ENCODE results near the gene IFT88. TPM values are rescaled to one million over a fixed set of nuclear protein-coding genes. Genes with fewer than 3 reads are reported as not detected.

IFT88 gene
- total RNA-seq, 1 donor from 2014 or later, result 17.3 TPM

- DNase-seq, result no peak
- Mint-ChIP-seq H3K27ac (no peak overlapping the region), H3K4me1 (no peaks in the 10 kb centered on the region), H3K4me3 (no peak overlapping the region), H3K27me3 (peaks cover 2% of the 10 kb centered on the region), H3K36me3 (ENCODE audit: low read depth) (peaks cover 8% of the 10 kb centered on the region), H3K9me3 (no peaks in the 10 kb centered on the region)
- intact Hi-C loops (cut with micrococcal nuclease), result no loop called here
- CTCF ChIA-PET, result no interaction called here
- POLR2A ChIA-PET, result no interaction called here
- TF ChIP-seq, protein P1, sequence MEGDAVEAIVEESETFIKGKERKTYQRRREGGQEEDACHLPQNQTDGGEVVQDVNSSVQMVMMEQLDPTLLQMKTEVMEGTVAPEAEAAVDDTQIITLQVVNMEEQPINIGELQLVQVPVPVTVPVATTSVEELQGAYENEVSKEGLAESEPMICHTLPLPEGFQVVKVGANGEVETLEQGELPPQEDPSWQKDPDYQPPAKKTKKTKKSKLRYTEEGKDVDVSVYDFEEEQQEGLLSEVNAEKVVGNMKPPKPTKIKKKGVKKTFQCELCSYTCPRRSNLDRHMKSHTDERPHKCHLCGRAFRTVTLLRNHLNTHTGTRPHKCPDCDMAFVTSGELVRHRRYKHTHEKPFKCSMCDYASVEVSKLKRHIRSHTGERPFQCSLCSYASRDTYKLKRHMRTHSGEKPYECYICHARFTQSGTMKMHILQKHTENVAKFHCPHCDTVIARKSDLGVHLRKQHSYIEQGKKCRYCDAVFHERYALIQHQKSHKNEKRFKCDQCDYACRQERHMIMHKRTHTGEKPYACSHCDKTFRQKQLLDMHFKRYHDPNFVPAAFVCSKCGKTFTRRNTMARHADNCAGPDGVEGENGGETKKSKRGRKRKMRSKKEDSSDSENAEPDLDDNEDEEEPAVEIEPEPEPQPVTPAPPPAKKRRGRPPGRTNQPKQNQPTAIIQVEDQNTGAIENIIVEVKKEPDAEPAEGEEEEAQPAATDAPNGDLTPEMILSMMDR (IDR thresholded peaks at IDR 0.05), result no peak
- ATAC-seq (ENCODE audit: low read depth), result no peak
Measured at GRCh38 chr13:20727856-20728255, 160.9 kb downstream of the IFT88 start.

DNA sequence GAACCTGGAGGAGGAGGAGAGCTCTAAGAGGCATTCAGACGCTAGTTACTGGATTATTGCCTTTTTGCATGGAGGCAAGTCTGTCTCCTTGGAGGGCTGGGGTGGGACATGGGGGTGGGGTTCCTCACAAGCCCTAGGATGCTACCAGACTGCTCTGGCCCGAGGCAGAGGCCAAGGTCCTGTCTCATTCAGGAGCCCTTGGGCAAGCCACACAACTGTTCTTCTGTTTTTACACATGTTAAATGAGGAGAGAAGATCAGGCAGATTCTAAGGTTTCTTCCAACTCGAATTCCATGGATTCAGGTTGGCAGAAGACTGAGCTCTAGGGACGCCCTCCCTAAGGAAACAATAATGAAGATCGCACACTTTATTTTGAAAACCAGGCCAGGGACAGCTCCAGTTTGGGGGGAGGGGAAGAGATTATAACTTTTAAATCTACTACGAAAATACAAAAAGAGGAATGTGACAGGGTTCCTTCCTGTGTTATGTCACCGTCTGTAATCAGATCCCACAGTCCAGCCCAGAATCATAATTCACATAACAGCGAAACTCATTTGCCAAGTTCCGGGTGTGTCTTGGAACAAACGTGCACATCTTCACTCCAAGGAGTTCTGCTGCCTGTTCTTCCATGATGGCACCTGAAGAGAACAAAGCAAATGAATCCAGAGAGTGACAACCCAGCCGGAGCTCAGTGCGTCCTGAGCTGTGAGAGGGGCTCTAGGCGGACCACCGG, 161.8 kb downstream of the IFT88 start:
- intact Hi-C loops (cut with micrococcal nuclease), result no loop called here
- TF ChIP-seq, protein P1 (IDR thresholded peaks at IDR 0.05), result no peak
- ChIA-PET CTCF (no interaction called here), POLR2A (no interaction called here)
- Mint-ChIP-seq H3K27me3 (no peaks in the 10 kb centered on the region), H3K27ac (no peak overlapping the region), H3K4me1 (no peaks in the 10 kb centered on the region), H3K36me3 (ENCODE audit: low read depth) (peaks cover 8% of the 10 kb centered on the region), H3K4me3 (no peak overlapping the region), H3K9me3 (no peaks in the 10 kb centered on the region)
- DNase-seq (no peak), ATAC-seq (ENCODE audit: low read depth) (no peak)

DNA sequence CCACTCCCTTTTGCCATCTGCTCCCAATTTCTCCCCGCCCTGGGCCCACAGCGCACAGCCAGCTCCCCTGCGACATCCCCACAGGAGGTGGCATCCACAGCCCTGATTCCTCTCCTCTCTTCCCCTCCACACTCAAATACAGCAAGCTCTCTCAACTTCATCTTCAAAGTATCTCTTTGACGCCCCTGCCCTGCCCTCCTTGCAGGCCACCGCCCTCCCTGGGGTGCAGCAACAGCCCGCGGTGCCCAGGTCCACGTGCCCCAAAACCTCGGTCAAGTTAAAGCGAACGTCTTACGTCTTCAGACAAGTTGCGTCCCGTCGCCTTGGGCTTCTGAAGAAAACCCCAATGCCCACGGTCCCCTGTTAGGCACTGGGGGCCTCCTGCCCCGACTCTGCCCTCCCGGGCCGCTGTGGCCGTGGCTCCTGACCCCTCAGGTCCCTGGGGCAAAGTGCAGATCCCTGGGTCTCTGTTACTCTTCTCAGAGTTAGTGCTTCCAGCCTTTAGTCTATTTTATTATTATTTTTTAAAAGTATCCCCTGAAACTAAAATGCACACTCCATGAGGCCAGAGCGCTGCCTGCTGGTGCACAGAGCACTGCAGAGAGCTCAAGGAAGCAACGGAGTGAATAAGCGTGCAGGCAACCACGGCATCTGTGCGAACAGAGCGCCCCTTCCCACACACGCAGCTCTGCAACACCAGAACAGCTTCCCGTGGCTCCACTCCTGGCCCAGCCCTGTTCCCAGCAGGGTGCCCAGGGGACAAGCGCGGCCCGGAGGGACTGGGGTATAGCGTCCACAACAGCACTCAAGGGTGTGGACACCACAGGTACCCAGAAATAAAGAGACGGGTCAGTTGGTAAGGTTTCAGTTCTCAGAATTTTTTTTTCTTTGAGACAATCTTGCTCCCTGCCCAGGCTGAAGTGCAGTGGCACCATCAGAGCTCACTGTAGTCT, 163.0 kb downstream of the IFT88 start:
- CTCF ChIA-PET, result no interaction called here

GRCh38 chr13:20738616-20739015, 171.7 kb downstream of the IFT88 start:
- Mint-ChIP-seq H3K9me3 (peaks cover 2% of the 10 kb centered on the region), H3K36me3 (ENCODE audit: low read depth) (peaks cover 8% of the 10 kb centered on the region), H3K27me3 (no peaks in the 10 kb centered on the region), H3K27ac (no peak overlapping the region), H3K4me3 (no peak overlapping the region), H3K4me1 (no peaks in the 10 kb centered on the region)
- ChIA-PET CTCF (no interaction called here), POLR2A (no interaction called here)
- no peak for ATAC-seq (ENCODE audit: low read depth)
- intact Hi-C loops (cut with micrococcal nuclease), result no loop called here
- TF ChIP-seq, protein P1 (IDR thresholded peaks at IDR 0.05), result no peak
- no peak for DNase-seq

More for the DNA sequence above, 163.0 kb downstream of the IFT88 start:
- no peak overlapping the region for H3K4me3 Mint-ChIP-seq
- no peak for ATAC-seq (ENCODE audit: low read depth)
- TF ChIP-seq, protein P1 (IDR thresholded peaks at IDR 0.05), result no peak
- H3K27me3 Mint-ChIP-seq, result no peaks in the 10 kb centered on the region
- no peak overlapping the region for H3K27ac Mint-ChIP-seq
- H3K36me3 Mint-ChIP-seq (ENCODE audit: low read depth), result peaks cover 8% of the 10 kb centered on the region
- no peaks in the 10 kb centered on the region for H3K4me1 Mint-ChIP-seq
- no peak for DNase-seq
- H3K9me3 Mint-ChIP-seq, result no peaks in the 10 kb centered on the region
- POLR2A ChIA-PET, result no interaction called here
- intact Hi-C loops (cut with micrococcal nuclease), result no loop called here

DNA sequence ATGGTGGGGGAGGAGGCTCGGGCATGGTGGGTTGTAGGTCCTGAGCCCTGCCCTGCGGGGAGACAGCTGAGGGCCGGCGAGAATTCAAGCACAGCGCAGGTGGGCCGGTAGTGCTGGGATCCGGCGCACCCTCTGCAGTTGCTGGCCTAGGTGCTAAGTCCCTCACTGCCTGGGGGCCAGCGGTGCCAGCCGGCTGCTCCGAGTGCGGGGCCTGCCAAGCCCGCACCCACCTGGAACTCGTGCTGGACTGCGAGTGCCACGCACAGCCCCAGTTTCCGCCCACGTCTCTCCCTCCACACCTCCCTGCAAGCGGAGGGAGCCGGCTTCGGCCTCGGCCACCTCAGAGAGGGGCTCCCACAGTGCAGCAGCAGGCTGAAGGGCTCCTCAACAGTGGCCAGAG, 173.1 kb downstream of the IFT88 start:
- ATAC-seq (ENCODE audit: low read depth) (no peak), DNase-seq (no peak)
- H3K27me3 Mint-ChIP-seq, result no peaks in the 10 kb centered on the region
- no peaks in the 10 kb centered on the region for H3K4me1 Mint-ChIP-seq
- H3K4me3 Mint-ChIP-seq, result no peak overlapping the region
- H3K27ac Mint-ChIP-seq, result no peak overlapping the region
- H3K36me3 Mint-ChIP-seq (ENCODE audit: low read depth), result peaks cover 6% of the 10 kb centered on the region
- ChIA-PET CTCF (no interaction called here), POLR2A (no interaction called here)
- H3K9me3 Mint-ChIP-seq, result peaks cover 6% of the 10 kb centered on the region
- intact Hi-C loops (cut with micrococcal nuclease), result no loop called here
- TF ChIP-seq, protein P1 (IDR thresholded peaks at IDR 0.05), result no peak
